ENCODE results near the gene KLHL3.

Gene KLHL3

GRCh38 chr5:137632716-137633115 lies 103.2 kb downstream of the KLHL3 start:
- Histone ChIP-seq H3K9me3 (ENCODE audit: low read length) (no peaks in the 10 kb centered on the region), H3K4me3 (ENCODE audit: low read depth, low read length, poor library complexity, severe bottlenecking) (no peak overlapping the region), H4K20me1 (ENCODE audit: insufficient read depth, low read length) (no peaks in the 10 kb centered on the region), H2AFZ (ENCODE audit: low read length) (no peak overlapping the region), H3K36me3 (ENCODE audit: insufficient read depth, low read length) (no peaks in the 10 kb centered on the region), H3K9me2 (ENCODE audit: low read depth, low read length) (no peaks in the 10 kb centered on the region), H3K79me2 (ENCODE audit: insufficient read depth, low read length) (no peaks in the 10 kb centered on the region), H3K27me3 (ENCODE audit: insufficient read depth, low read length) (no peaks in the 10 kb centered on the region; the same call in 1 of the 2 replicates), H3K4me2 (ENCODE audit: low read length) (no peak overlapping the region), H3K4me1 (ENCODE audit: insufficient read depth, low read length, severe bottlenecking) (no peaks in the 10 kb centered on the region), H3K27ac (ENCODE audit: low read depth, low read length, poor library complexity, severe bottlenecking) (no peak overlapping the region), H3K9ac (ENCODE audit: low read length) (no peak overlapping the region), H3F3A (ENCODE audit: insufficient read depth, low read length) (no peaks in the 10 kb centered on the region)
- TF ChIP-seq EZH2 (IDR thresholded peaks at IDR 0.05; ENCODE audit: borderline replicate concordance, low read length) (no peak), CTCF (IDR thresholded peaks at IDR 0.05; ENCODE audit: low read length) (no peak)

- Histone ChIP-seq H3K9me3 (ENCODE audit: low read length) (no peaks in the 10 kb centered on the region), H3K79me2 (ENCODE audit: insufficient read depth, low read length) (no peaks in the 10 kb centered on the region), H3F3A (ENCODE audit: insufficient read depth, low read length) (no peaks in the 10 kb centered on the region), H3K4me1 (ENCODE audit: insufficient read depth, low read length, severe bottlenecking) (no peaks in the 10 kb centered on the region), H3K4me2 (ENCODE audit: low read length) (no peak overlapping the region), H3K9ac (ENCODE audit: low read length) (no peak overlapping the region), H3K36me3 (ENCODE audit: insufficient read depth, low read length) (no peaks in the 10 kb centered on the region), H3K4me3 (ENCODE audit: low read depth, low read length, poor library complexity, severe bottlenecking) (no peak overlapping the region), H2AFZ (ENCODE audit: low read length) (no peak overlapping the region), H3K27ac (ENCODE audit: low read depth, low read length, poor library complexity, severe bottlenecking) (no peak overlapping the region), H3K9me2 (ENCODE audit: low read depth, low read length) (no peaks in the 10 kb centered on the region), H3K27me3 (ENCODE audit: insufficient read depth, low read length) (no peaks in the 10 kb centered on the region; the same call in 1 of the 2 replicates), H4K20me1 (ENCODE audit: insufficient read depth, low read length) (no peaks in the 10 kb centered on the region)
- no peak for TF ChIP-seq CTCF (IDR thresholded peaks at IDR 0.05; ENCODE audit: low read length)
Observed at GRCh38 chr5:137631453-137631852, 104.4 kb downstream of the KLHL3 start.

- Histone ChIP-seq H3K9ac (ENCODE audit: low read length) (no peak overlapping the region), H3K4me2 (ENCODE audit: low read length) (no peak overlapping the region), H2AFZ (ENCODE audit: low read length) (no peak overlapping the region), H3K9me2 (ENCODE audit: low read depth, low read length) (no peaks in the 10 kb centered on the region), H3K36me3 (ENCODE audit: insufficient read depth, low read length) (no peaks in the 10 kb centered on the region), H3K9me3 (ENCODE audit: low read length) (no peaks in the 10 kb centered on the region), H3K27ac (ENCODE audit: low read depth, low read length, poor library complexity, severe bottlenecking) (no peak overlapping the region), H3K4me1 (ENCODE audit: insufficient read depth, low read length, severe bottlenecking) (no peaks in the 10 kb centered on the region), H3K4me3 (ENCODE audit: low read depth, low read length, poor library complexity, severe bottlenecking) (no peak overlapping the region), H4K20me1 (ENCODE audit: insufficient read depth, low read length) (no peaks in the 10 kb centered on the region), H3K27me3 (ENCODE audit: insufficient read depth, low read length) (no peaks in the 10 kb centered on the region; the same call in 1 of the 2 replicates), H3F3A (ENCODE audit: insufficient read depth, low read length) (no peaks in the 10 kb centered on the region), H3K79me2 (ENCODE audit: insufficient read depth, low read length) (no peaks in the 10 kb centered on the region)
- TF ChIP-seq CTCF (IDR thresholded peaks at IDR 0.05; ENCODE audit: low read length) (no peak), EZH2 (IDR thresholded peaks at IDR 0.05; ENCODE audit: borderline replicate concordance, low read length) (no peak)
Observed at GRCh38 chr5:137630972-137631370, 104.9 kb downstream of the KLHL3 start.

Data from OCI-LY1 (cell line).